ENCODE results near the gene NCAPD2.
"Not testable (repeated sequence)": the region's sequence is repeated elsewhere in the genome, so short reads cannot be mapped to it uniquely, and the experiment has no call there.

The NCAPD2 gene

DNA sequence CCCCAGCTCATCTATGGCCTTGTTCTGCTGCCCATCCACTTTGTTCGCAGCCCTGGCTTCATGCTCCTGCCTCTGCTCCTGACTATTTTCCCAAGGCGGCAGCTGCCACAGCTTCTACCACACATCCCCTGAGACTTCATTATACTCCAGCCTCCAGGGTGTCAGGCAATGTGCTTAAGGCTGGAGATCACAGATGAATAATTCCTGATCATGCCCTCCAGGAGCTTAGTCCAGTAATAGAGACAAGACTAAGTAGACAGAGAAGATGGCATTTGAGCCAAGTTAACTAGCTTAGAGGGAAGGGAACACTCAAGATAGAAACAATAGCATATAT lies 34.9 kb upstream of the NCAPD2 start:
- ATAC-seq (ENCODE audit: low read depth) (no peak), DNase-seq (ENCODE audit: low spot score in 2 of 2) (no peak)
- peak overlapping the region; percentile 84 for H3K27ac Mint-ChIP-seq
- no peaks in the 10 kb centered on the region for H3K27me3 Mint-ChIP-seq
- H3K4me3 Mint-ChIP-seq: no peak overlapping the region
- H3K4me1 Mint-ChIP-seq: peaks cover 51% of the 10 kb centered on the region
- H3K9me3 Mint-ChIP-seq: no peaks in the 10 kb centered on the region
- peaks cover 39% of the 10 kb centered on the region for H3K36me3 Mint-ChIP-seq

DNA sequence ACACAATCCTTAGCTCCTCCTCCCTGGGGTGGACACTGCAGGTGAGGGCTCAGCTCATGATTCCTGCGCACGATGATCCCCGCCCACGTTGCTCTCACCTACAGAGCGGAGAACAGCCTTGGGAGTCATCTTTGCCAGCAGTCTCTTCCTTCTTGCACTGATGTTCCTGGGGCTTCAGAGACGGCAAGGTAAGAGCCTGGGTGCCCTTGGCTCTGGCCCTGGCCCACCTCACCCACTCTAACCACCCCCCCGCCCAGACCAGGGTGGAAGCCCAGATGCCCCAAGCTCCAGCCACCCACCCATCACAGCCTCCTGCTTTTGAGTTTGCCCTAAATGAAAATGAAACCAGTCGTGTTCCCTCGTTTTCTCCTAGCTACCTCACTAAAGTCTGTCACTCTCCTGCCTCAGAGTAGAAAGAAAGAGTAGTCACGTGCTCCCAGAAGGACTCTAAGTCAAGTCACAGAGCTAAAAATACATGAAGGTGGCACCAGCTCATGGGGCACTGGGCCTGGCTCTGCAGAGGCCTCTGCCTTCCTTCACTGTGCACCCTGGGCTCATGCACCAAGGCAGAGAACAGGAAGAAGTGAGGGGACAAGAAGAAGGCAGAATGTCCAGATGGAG lies 33.0 kb upstream of the NCAPD2 start:
- DNase-seq (ENCODE audit: low spot score in 2 of 2) (no peak), ATAC-seq (ENCODE audit: low read depth) (no peak)
- no peaks in the 10 kb centered on the region for H3K9me3 Mint-ChIP-seq
- H3K27me3 Mint-ChIP-seq: no peaks in the 10 kb centered on the region
- peak overlapping the region; percentile 66 for H3K4me3 Mint-ChIP-seq
- peaks cover 62% of the 10 kb centered on the region for H3K4me1 Mint-ChIP-seq
- peak overlapping the region; percentile 96 for H3K27ac Mint-ChIP-seq
- peaks cover 46% of the 10 kb centered on the region for H3K36me3 Mint-ChIP-seq

DNA sequence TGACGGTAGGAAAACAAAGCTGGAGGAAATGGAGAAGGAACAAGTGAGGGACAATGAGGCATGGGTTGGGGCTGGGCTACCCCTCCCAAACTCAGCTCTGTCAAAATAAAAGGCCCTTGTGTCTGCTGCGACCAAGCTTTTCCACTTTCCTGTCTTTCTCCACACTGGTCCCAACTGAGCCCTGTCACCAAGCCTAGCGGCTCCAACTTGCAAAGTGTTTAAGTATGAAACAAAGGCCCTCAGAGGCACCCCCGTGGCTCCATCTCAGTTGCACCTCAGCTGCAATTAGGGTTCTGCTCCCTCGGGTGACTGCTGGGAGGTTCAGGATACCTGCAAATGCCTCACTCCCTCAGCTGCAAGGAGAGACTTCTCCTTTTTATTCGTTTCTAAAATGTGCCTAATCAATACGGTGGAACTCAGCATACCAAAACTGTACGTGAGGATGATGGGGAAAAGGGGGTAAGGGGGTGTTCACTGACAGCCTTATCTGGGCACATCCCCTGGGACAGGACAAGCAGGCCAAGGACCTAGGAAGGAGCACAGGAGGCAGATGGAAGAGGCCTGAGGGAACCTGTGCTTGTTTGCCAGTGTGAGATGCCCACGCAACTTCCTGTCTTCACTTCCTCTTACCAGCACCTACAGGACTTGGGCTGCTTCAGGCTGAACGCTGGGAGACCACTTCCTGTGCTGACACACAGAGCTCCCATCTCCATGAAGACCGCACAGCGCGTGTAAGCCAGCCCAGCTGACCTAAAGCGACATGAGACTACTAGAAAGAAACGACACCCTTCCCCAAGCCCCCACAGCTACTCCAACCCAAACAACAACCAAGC lies 32.3 kb upstream of the NCAPD2 start:
- Mint-ChIP-seq H3K9me3 (no peaks in the 10 kb centered on the region), H3K27ac (peak overlapping the region; percentile 96), H3K36me3 (peaks cover 48% of the 10 kb centered on the region), H3K27me3 (no peaks in the 10 kb centered on the region), H3K4me3 (peak overlapping the region; percentile 66), H3K4me1 (peaks cover 66% of the 10 kb centered on the region)
- DNase-seq (ENCODE audit: low spot score in 2 of 2): peak; percentile 70 to 76
- peak; percentile 93 for ATAC-seq (ENCODE audit: low read depth)

DNA sequence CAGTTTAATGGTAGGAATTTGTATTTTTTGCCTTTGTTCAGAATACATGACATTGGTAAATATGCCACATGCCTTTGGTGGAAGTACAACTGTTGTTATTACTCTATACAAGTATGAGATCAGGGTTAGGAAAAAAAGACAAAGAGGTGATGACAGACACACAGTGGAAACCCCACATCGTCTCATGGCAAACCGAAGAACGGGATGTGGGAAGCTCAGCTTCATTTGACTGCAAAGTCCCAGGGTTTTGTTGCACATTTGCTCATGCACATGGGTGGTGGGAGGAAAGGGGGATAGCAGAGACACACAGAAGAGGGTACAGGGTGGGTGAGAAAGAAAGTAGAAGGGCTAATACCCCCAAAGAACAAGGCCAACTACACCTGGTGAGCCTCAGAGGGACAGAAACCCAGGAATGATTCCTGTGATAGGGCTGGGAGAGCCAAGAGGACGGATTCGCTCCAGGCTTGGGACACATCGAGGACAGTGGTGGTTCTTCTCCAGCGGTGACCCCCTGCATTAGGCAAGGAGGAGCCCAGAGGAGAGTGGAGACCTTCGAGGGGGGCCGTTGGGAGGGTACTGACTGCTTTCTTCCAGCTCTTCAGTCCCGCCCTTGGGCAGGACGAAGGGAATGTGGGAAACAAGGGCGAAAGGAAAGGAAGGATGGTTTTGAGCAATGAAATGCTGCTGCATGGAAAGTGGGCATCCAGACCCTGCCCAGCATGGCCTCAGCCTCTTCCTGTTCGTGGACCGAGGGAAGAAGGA lies 31.5 kb upstream of the NCAPD2 start:
- Mint-ChIP-seq H3K4me1 (peaks cover 69% of the 10 kb centered on the region), H3K9me3 (no peaks in the 10 kb centered on the region), H3K4me3 (peak overlapping the region; percentile 58), H3K36me3 (peaks cover 51% of the 10 kb centered on the region), H3K27ac (peak overlapping the region; percentile 96), H3K27me3 (no peaks in the 10 kb centered on the region)
- no peak for DNase-seq (ENCODE audit: low spot score in 2 of 2)
- no peak for ATAC-seq (ENCODE audit: low read depth)

DNA sequence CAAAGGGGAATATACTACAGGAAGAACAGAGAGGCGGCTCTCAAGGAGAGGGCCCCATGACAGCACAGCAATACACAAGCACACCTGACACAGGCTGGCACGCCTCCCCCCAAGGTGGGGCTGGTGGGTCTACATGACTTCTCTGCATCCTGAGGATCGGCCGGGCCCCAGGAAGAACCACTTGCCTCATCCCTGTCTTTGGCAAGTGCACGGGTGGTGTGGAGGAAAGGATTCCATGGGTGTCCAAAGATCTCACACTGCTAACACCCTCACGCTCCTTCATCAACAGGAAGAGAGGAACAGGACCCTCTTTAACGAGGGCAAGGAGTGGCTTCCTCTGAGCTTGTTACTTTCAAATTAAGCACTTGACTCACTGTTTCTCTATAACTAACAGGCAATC lies 30.7 kb upstream of the NCAPD2 start:
- Mint-ChIP-seq H3K4me1 (peaks cover 72% of the 10 kb centered on the region), H3K27ac (peak overlapping the region; percentile 96), H3K9me3 (no peaks in the 10 kb centered on the region), H3K36me3 (peaks cover 49% of the 10 kb centered on the region), H3K4me3 (peak overlapping the region; percentile 6), H3K27me3 (no peaks in the 10 kb centered on the region)
- DNase-seq (ENCODE audit: low spot score in 2 of 2): no peak
- no peak for ATAC-seq (ENCODE audit: low read depth)

DNA sequence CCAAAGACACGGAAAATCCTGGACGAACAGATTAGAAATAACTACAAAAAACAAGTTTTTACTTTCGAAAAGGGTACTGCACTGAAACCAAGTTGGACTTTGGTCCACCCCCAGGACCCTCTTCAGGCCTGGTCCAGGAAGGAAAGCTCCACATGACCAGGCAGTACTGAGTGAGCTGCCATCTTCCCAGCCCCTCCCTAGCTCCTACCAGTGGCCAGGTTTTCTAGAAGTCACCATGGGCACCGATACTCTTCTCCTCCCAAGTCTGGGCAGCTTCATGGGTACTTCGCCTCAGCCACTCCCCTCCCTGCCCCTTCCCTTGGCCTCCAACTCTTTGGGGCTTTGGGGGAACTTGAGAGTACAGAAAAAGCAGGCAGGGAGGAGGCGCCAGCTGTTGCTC lies 30.0 kb upstream of the NCAPD2 start:
- Mint-ChIP-seq H3K9me3 (no peaks in the 10 kb centered on the region), H3K4me3 (no peak overlapping the region), H3K27ac (peak overlapping the region; percentile 96), H3K27me3 (no peaks in the 10 kb centered on the region), H3K4me1 (peaks cover 73% of the 10 kb centered on the region), H3K36me3 (peaks cover 43% of the 10 kb centered on the region)
- no peak for ATAC-seq (ENCODE audit: low read depth)
- no peak for DNase-seq (ENCODE audit: low spot score in 2 of 2)

DNA sequence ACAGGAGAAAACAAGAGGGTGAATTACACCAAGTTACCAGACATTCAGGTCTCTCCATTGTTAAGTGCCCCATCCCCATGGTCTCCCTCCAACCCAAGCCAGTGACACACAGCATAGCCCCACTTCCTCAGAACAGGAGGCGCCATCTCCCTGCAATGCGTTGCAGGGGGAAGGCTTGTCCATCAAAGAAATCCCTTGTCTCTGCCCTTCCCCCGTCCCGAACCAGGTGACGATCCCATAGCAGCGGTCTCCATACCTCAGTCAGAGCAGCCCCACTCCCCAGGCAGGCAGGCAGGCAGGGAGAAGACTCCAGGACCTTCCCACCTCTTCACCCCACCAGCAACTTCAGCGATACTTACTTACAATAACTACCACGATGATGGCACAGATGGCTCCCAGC lies 29.4 kb upstream of the NCAPD2 start:
- no peak for ATAC-seq (ENCODE audit: low read depth)
- H3K27me3 Mint-ChIP-seq: no peaks in the 10 kb centered on the region
- no peaks in the 10 kb centered on the region for H3K9me3 Mint-ChIP-seq
- H3K27ac Mint-ChIP-seq: peak overlapping the region; percentile 96
- peaks cover 74% of the 10 kb centered on the region for H3K4me1 Mint-ChIP-seq
- no peak overlapping the region for H3K4me3 Mint-ChIP-seq
- H3K36me3 Mint-ChIP-seq: peaks cover 39% of the 10 kb centered on the region
- DNase-seq (ENCODE audit: low spot score in 2 of 2): no peak

DNA sequence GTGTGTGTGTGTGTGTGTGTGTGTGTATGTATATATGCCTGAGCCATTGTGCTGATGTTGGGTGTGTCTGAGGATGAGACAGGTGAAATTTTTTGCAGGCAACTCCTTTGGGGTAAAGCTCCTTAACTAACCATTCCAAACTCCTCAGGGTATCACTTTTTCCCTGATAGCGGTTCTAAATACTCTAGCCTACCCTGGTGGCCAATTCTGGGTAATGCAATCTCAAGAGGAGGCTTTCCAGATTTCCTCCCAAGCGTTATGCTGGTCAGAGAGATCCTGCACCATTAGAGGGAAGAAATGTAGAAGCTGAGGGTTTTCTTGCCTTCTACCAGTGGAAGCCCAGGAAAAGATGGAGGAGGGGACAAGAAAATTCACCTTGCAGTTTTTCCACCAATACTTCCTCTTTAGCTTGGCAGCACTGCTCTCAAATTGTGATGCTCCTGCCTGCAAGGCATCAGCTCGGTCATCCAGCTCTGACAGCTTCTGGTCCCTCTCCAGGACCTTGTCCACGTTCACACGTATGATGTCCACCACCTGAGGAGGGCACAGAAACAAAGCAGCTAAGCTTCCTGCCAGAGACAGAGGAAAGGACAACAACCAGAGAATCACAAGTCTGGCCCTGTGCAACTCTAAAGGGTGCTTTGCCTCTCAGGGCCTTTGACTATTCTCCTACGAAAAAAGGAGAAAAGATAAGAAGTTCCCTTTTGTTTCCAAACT lies 28.3 kb upstream of the NCAPD2 start:
- H3K4me1 Mint-ChIP-seq: peaks cover 75% of the 10 kb centered on the region
- H3K27me3 Mint-ChIP-seq: no peaks in the 10 kb centered on the region
- no peaks in the 10 kb centered on the region for H3K9me3 Mint-ChIP-seq
- peak overlapping the region; percentile 67 for H3K27ac Mint-ChIP-seq
- DNase-seq (ENCODE audit: low spot score in 2 of 2): peak in 1 of 2 donors; percentile 52
- no peak for ATAC-seq (ENCODE audit: low read depth)
- peaks cover 39% of the 10 kb centered on the region for H3K36me3 Mint-ChIP-seq
- H3K4me3 Mint-ChIP-seq: peak overlapping the region; percentile 19

DNA sequence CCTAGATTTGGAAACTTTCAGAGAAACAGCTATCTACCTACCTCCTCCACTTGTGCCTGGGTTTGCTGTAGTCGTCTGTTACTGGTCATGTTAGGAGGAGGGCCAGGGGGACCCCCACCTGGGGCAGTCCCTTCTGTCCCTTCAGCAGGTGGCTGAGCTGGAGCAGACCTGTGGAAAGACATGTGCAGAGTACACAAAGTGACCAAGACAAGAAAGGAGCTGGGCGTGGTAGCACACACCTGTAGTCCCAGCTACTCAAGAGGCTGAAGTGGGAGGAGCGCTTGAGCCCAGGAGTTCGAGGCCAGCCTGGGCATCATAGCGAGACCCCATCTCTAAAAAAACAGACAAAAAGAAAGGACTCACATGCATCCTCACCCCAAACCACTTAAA lies 27.7 kb upstream of the NCAPD2 start:
- ATAC-seq (ENCODE audit: low read depth): no peak
- Mint-ChIP-seq H3K4me3 (no peak overlapping the region), H3K27ac (peak overlapping the region; percentile 67), H3K36me3 (peaks cover 35% of the 10 kb centered on the region), H3K27me3 (no peaks in the 10 kb centered on the region), H3K9me3 (no peaks in the 10 kb centered on the region), H3K4me1 (peaks cover 72% of the 10 kb centered on the region)
- no peak for DNase-seq (ENCODE audit: low spot score in 2 of 2)

DNA sequence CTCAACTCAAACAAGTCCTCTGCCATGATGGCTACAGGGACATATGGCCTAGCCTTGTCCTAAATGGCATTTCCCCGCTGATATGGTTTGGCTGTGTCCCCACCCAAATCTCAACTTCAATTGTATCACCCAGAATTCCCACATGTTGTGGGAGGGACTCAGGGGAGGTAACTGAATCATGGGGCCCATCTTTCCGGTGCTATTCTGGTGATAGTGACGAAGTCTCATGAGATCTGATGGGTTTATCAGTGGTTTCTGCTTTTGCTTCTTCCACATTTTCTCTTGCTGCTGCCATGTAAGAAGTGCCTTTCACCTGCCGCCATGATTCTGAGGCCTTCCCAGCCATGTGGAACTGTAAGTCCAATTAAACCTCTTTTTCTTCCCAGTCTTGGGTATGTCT lies 27.2 kb upstream of the NCAPD2 start:
- not testable (repeated sequence) for ATAC-seq (ENCODE audit: low read depth); DNase-seq (ENCODE audit: low spot score in 2 of 2); H3K27me3 Mint-ChIP-seq; H3K9me3 Mint-ChIP-seq
- H3K27ac Mint-ChIP-seq: peak overlapping the region; percentile 67
- peaks cover 35% of the 10 kb centered on the region for H3K36me3 Mint-ChIP-seq
- H3K4me3 Mint-ChIP-seq: peak overlapping the region; percentile 9
- peaks cover 68% of the 10 kb centered on the region for H3K4me1 Mint-ChIP-seq

DNA sequence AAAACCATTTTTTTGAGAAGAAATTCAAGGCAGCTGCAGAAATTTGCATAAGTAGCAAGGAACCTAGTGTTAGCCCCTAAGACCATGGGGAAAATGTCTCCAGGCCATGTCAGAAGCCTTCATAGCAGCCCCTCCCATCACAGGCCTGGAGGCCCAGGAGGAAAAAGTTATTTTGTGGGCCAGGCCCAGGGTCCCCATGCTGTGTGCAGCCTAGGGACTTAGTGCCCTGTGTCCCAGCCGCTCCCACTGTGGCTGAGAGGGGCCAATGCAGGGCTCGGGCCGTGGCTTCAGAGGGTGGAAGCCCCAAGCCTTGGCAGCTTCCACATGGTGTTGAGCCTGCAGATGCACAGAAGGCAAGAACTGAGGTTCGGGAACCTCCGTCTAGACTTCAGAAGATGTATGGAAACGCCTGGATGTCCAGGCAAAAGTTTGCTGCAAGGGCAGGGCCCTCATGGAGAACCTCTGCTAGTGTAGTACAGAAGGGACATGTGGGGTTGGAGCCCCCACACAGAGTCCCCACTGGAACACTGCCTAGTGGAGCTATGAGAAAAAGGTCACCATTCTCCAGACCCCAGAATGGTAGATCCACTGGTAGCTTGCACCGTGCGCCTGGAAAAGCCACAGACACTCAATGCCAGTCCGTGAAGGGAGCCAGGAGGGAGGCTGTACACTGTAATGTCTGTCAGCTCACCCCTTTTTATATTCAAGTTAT lies 26.2 kb upstream of the NCAPD2 start:
- Mint-ChIP-seq H3K36me3 (peaks cover 31% of the 10 kb centered on the region), H3K4me3 (peak overlapping the region; percentile 39)
- DNase-seq (ENCODE audit: low spot score in 2 of 2): not testable (repeated sequence)

DNA sequence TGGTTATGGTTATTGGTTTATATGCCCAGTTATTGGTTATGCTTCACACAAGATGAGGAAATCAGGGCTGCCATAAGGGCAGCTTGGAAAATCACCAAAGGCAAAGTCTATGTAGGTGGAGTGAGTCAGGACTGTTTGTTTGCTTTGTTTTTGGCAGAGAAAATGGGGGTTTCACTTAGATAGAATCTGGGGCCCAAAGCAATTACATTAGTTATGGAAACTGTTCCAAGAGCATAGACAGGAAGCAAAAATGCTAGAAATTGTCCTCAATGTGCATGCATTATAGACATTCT lies 25.7 kb upstream of the NCAPD2 start:
- Mint-ChIP-seq H3K4me1 (peaks cover 54% of the 10 kb centered on the region), H3K27me3 (no peaks in the 10 kb centered on the region), H3K27ac (peak overlapping the region; percentile 75), H3K36me3 (peaks cover 27% of the 10 kb centered on the region), H3K4me3 (peak overlapping the region; percentile 92), H3K9me3 (no peaks in the 10 kb centered on the region)
- DNase-seq (ENCODE audit: low spot score in 2 of 2) (no peak), ATAC-seq (ENCODE audit: low read depth) (no peak)

More for the DNA sequence above, 26.2 kb upstream of the NCAPD2 start:
- H3K27me3 Mint-ChIP-seq; H3K9me3 Mint-ChIP-seq; ATAC-seq (ENCODE audit: low read depth): not testable (repeated sequence)
- peak overlapping the region; percentile 75 for H3K27ac Mint-ChIP-seq
- peaks cover 59% of the 10 kb centered on the region for H3K4me1 Mint-ChIP-seq

DNA sequence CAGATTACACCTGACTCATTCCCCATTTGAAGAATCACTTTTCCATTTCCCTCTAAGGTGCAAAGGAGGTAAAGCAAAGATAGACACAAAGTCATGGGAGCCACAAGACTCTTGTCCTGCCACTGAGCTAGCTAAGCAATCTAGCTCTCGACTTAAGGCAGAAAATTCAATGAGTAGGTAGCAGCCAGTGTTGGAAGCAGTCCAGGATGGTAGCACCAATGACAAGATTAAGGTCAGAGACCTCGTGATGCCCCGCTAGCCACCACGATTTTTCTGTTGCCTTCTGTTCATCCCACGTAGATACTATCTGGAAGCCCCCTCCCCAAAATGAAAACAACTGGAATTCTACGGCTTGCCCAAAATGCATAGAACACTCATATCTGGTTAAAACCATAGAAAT lies 24.8 kb upstream of the NCAPD2 start:
- Mint-ChIP-seq H3K27me3 (no peaks in the 10 kb centered on the region), H3K4me3 (peak overlapping the region; percentile 92), H3K9me3 (no peaks in the 10 kb centered on the region), H3K4me1 (peaks cover 51% of the 10 kb centered on the region), H3K36me3 (peaks cover 21% of the 10 kb centered on the region), H3K27ac (peak overlapping the region; percentile 75)
- no peak for ATAC-seq (ENCODE audit: low read depth)
- DNase-seq (ENCODE audit: low spot score in 2 of 2): no peak
